A549 (cell line): ENCODE measurements around the gene NPAS1. TPM values are rescaled to one million over a fixed set of nuclear protein-coding genes. Genes with fewer than 3 reads are reported as not detected.

Experiments
- ATAC-seq, 2 experiments: fragments of 200-7000 bp in 1 of 2; fragments of >200 bp in 1 of 2; cut with Nextera tagmentation in 1 of 2; cut with Tn5 transposase in 1 of 2; 3 replicates each; pipeline versions ENCODE4 v1.8.0 to v1.9.1; 2018 to 2020; ENCODE audit warnings: mild to moderate bottlenecking in 1 of 2, moderate library complexity in 1 of 2
- CTCF ChIA-PET: fragments of 300-600 bp; sonication (Branson Sonifier 250); formaldehyde crosslinking; extraction: SDS; loops from one replicate; lab custom pipeline; 2021; ENCODE audit warnings: antibody characterized with exemption, inconsistent platforms; lab: Yijun Ruan, JAX
- POLR2A ChIA-PET: fragments of 350-600 bp; formaldehyde crosslinking; extraction: SDS; loops from one replicate; lab custom pipeline; 2021; ENCODE audit warnings: antibody characterized with exemption, inconsistent platforms; lab: Yijun Ruan, JAX
- DNase-seq, 2 experiments: peaks; one replicate each; pipeline versions ENCODE4 v3.0.0 to v3.0.0-alpha.2; 2011 to 2016; ENCODE audit warnings: low read depth in 1 of 2, low spot score in 1 of 2
- FAIRE-seq: peaks from 2 replicates; lab custom pipeline; 2011; peaks lifted over from hg19 to GRCh38; lab: Jason Lieb, UNC
- H3K27ac ChIP-seq, 2 experiments: fragments of >200 bp; sonication (Bioruptor Twin); formaldehyde crosslinking; 3 replicates each; pipeline ENCODE4 v1.5.1; 2016 to 2017
- H3K4me1 ChIP-seq: fragments of >200 bp; sonication (Bioruptor Twin); formaldehyde crosslinking; 3 replicates; pipeline ENCODE4 v1.6.1; 2016
- H3K4me2 ChIP-seq: fragments of >200 bp; sonication (Bioruptor Twin); formaldehyde crosslinking; 3 replicates; pipeline ENCODE4 v1.6.1; 2016
- H3K4me3 ChIP-seq: fragments of >200 bp; sonication (Bioruptor Twin); formaldehyde crosslinking; 3 replicates; pipeline ENCODE4 v1.5.1; 2016
- H3K9me3 ChIP-seq: fragments of >200 bp; sonication (Bioruptor Twin); formaldehyde crosslinking; 3 replicates; pipeline ENCODE4 v1.6.1; 2016
- ATOH8 ChIP-seq: fragments of 250-450 bp; sonication (Bioruptor Pico); IDR thresholded peaks from 2 replicates; pipeline ENCODE4 v1.5.0; 2020; ENCODE audit warnings: low read depth, mild to moderate bottlenecking, moderate library complexity
- CBX2 ChIP-seq: fragments of 200-600 bp; sonication (generic); IDR thresholded peaks from 2 replicates; pipeline ENCODE4 v1.6.1; 2016; ENCODE audit warnings: low read depth, mild to moderate bottlenecking, borderline replicate concordance
- CEBPB ChIP-seq, 2 experiments: fragments of >200 bp in 1 of 2; sonication (Bioruptor Twin) in 1 of 2; formaldehyde crosslinking in 1 of 2; IDR thresholded peaks; 2 replicates each; pipeline ENCODE4 v1.6.1; 2012 to 2016
- E2F6 ChIP-seq: IDR thresholded peaks from 2 replicates; pipeline ENCODE4 v1.6.1; 2012; ENCODE audit warnings: low read depth, borderline replicate concordance
- EHF ChIP-seq: fragments of 250-450 bp; sonication (Bioruptor Pico); IDR thresholded peaks from 2 replicates; pipeline ENCODE4 v1.5.0; 2020; ENCODE audit warnings: mild to moderate bottlenecking
- ESRRA ChIP-seq: fragments of 150-350 bp; IDR thresholded peaks from 2 replicates; pipeline ENCODE4 v1.6.1; 2014; ENCODE audit warnings: mild to moderate bottlenecking, low read length, borderline replicate concordance
- FOSB ChIP-seq: fragments of 250-450 bp; sonication (Bioruptor Pico); IDR thresholded peaks from 2 replicates; pipeline ENCODE4 v1.5.0; 2020; ENCODE audit warnings: mild to moderate bottlenecking, moderate library complexity
- GATA3 ChIP-seq: IDR thresholded peaks from 2 replicates; pipeline ENCODE4 v1.6.1; 2012; ENCODE audit warnings: borderline replicate concordance
- HDAC2 ChIP-seq: fragments of 200-600 bp; sonication (generic); IDR thresholded peaks from 2 replicates; pipeline ENCODE4 v1.6.1; 2016
- HES2 ChIP-seq: fragments of >200 bp; sonication (Bioruptor Twin); formaldehyde crosslinking; IDR thresholded peaks from 2 replicates; pipeline ENCODE4 v1.6.1; 2016
- HEYL ChIP-seq: fragments of 250-450 bp; sonication (Bioruptor Pico); IDR thresholded peaks from 2 replicates; pipeline ENCODE4 v1.8.0; 2021; ENCODE audit warnings: mild to moderate bottlenecking, moderate library complexity
- HMGXB4 ChIP-seq: fragments of 250-450 bp; sonication (Bioruptor Pico); IDR thresholded peaks from 2 replicates; pipeline ENCODE4 v1.5.0; 2021; ENCODE audit warnings: mild to moderate bottlenecking, moderate library complexity, borderline replicate concordance
- HOXB13 ChIP-seq: fragments of 250-450 bp; sonication (Bioruptor Pico); IDR thresholded peaks from 2 replicates; pipeline ENCODE4 v1.5.0; 2020; ENCODE audit warnings: low read depth, mild to moderate bottlenecking, moderate library complexity
- HOXB5 ChIP-seq: fragments of 250-450 bp; sonication (Bioruptor Pico); IDR thresholded peaks from 2 replicates; pipeline ENCODE4 v1.5.0; 2020; ENCODE audit warnings: mild to moderate bottlenecking, moderate library complexity
- KDM1A ChIP-seq: fragments of 200-600 bp; sonication (generic); IDR thresholded peaks from 2 replicates; pipeline ENCODE4 v1.6.1; 2016; ENCODE audit warnings: low read depth, mild to moderate bottlenecking
- KDM5A ChIP-seq: fragments of 200-600 bp; sonication (generic); IDR thresholded peaks from 2 replicates; pipeline ENCODE4 v1.6.1; 2016; ENCODE audit warnings: antibody characterized with exemption, mild to moderate bottlenecking
- MAFK ChIP-seq: fragments of 450-650 bp; IDR thresholded peaks from 2 replicates; pipeline ENCODE4 v1.6.1; 2014; ENCODE audit not compliant: partially characterized antibody
- NFE2L2 ChIP-seq: fragments of 150-350 bp; conservative IDR thresholded peaks from 2 replicates; pipeline ENCODE4 v1.6.1; 2014; ENCODE audit warnings: low read length
- NPAS2 ChIP-seq: fragments of 250-450 bp; sonication (Bioruptor Pico); IDR thresholded peaks from 2 replicates; pipeline ENCODE4 v1.8.0; 2022; ENCODE audit warnings: mild to moderate bottlenecking, moderate library complexity, borderline replicate concordance
- RNF2 ChIP-seq: fragments of 200-600 bp; sonication (generic); IDR thresholded peaks from 2 replicates; pipeline ENCODE4 v1.6.1; 2016; ENCODE audit warnings: low read depth, mild to moderate bottlenecking, antibody characterized with exemption, moderate library complexity, borderline replicate concordance
- SREBF2 ChIP-seq: fragments of 450-650 bp; IDR thresholded peaks from 2 replicates; pipeline ENCODE4 v1.6.1; 2014; ENCODE audit warnings: mild to moderate bottlenecking, moderate library complexity
- TFCP2L1 ChIP-seq: fragments of 250-450 bp; sonication (Bioruptor Pico); IDR thresholded peaks from 2 replicates; pipeline ENCODE4 v1.5.0; 2021; ENCODE audit warnings: mild to moderate bottlenecking
- USF2 ChIP-seq: fragments of 450-650 bp; IDR thresholded peaks from 2 replicates; pipeline ENCODE4 v1.6.1; 2014; ENCODE audit warnings: antibody characterized with exemption
- ZC3H11A ChIP-seq: fragments of 450-650 bp; IDR thresholded peaks from 2 replicates; pipeline ENCODE4 v1.6.1; 2014; ENCODE audit warnings: antibody characterized with exemption, mild to moderate bottlenecking
- ZFP36 ChIP-seq: fragments of 450-650 bp; IDR thresholded peaks from 2 replicates; pipeline ENCODE4 v1.6.1; 2014; ENCODE audit warnings: borderline replicate concordance; ENCODE audit not compliant: partially characterized antibody
- ZNF302 ChIP-seq: fragments of 250-450 bp; sonication (Bioruptor Pico); IDR thresholded peaks from 2 replicates; pipeline ENCODE4 v1.9.0; 2021; ENCODE audit warnings: inconsistent platforms, mild to moderate bottlenecking, moderate library complexity
- WGBS: methylation state at CpG from one replicate; pipeline ENCODE4 v1.1.6; 2017; ENCODE audit errors: missing lambda C conversion rate; 5-methylcytosine and 5-hydroxymethylcytosine counted together
- polyA plus RNA-seq, 4 experiments: library from polyadenylated mRNA; depleted of rRNA in 3 of 4; stranded (reverse); fragments of >200 nt; fragmentation: RNase III in 1 of 4; extraction: RNeasy Plus Mini Kit Qiagen cat#74134 plus additional on column Dnase treatment in 1 of 4; gene quantifications; 2 replicates in 3 of 4; 3 replicates in 1 of 4; pipeline ENCODE4 v1.2.3, GENCODE V29; 2011 to 2017

The NPAS1 gene
- polyA plus RNA-seq, 2 of the 4 experiments (the other 2 are of a cell fraction) = 1.5 to 2.3 TPM

GRCh38 chr19:47072323-47072722, 52.7 kb downstream of the NPAS1 start:
- no peak overlapping the region for H3K4me2 ChIP-seq
- no peaks in the 10 kb centered on the region for H3K4me1 ChIP-seq
- CTCF ChIA-PET = interaction anchor here (0.6 to 1.2 kb wide), 4 partner anchors 12 to 138 kb away, joined by 3 read pairs; no protein-coding TSS in a partner anchor
- POLR2A ChIA-PET = no interaction called here
- DNase-seq (no peak), FAIRE-seq (no peak), ATAC-seq (no peak)
- no peak for TF ChIP-seq ZFP36
- no peak for TF ChIP-seq USF2
- TF ChIP-seq EHF (CRISPR knock-in tag) = no peak
- H3K27ac ChIP-seq = no peak overlapping the region
- whole genome bisulfite sequencing = 93% methylated on average over 9 of the region's 17 CpGs
- no peak overlapping the region for H3K4me3 ChIP-seq
- no peaks in the 10 kb centered on the region for H3K9me3 ChIP-seq

- H3K4me3 ChIP-seq = no peak overlapping the region
- ATAC-seq (no peak), FAIRE-seq (no peak), DNase-seq (no peak)
- no peak overlapping the region for H3K4me2 ChIP-seq
- no peaks in the 10 kb centered on the region for H3K9me3 ChIP-seq
- no peak for TF ChIP-seq FOSB (CRISPR knock-in tag)
- no peak for TF ChIP-seq HEYL (CRISPR knock-in tag)
- no peak for TF ChIP-seq ESRRA
- no peak for TF ChIP-seq CBX2
- no peak for TF ChIP-seq NFE2L2
- no peak for TF ChIP-seq HMGXB4
- TF ChIP-seq SREBF2 = no peak
- no peak for TF ChIP-seq RNF2
- no peak for TF ChIP-seq HES2
- TF ChIP-seq GATA3 = no peak
- no peak for TF ChIP-seq HOXB5 (CRISPR knock-in tag)
- TF ChIP-seq TFCP2L1 = no peak
- TF ChIP-seq HDAC2 = no peak
- TF ChIP-seq USF2 = no peak
- TF ChIP-seq ZC3H11A = no peak
- TF ChIP-seq E2F6 = no peak
- no peaks in the 10 kb centered on the region for H3K4me1 ChIP-seq
- no peak overlapping the region for H3K27ac ChIP-seq
- WGBS = 94% methylated on average over 10 of the region's 10 CpGs
- ChIA-PET POLR2A (no interaction called here), CTCF (interaction anchor here (1.0 to 1.3 kb wide), 2 partner anchors 10 to 13 kb away, joined by 4 read pairs; no protein-coding TSS in a partner anchor)
Observed at GRCh38 chr19:47073574-47073973, 53.9 kb downstream of the NPAS1 start.

GRCh38 chr19:47074621-47075020, 55.0 kb downstream of the NPAS1 start:
- H3K4me2 ChIP-seq = no peak overlapping the region
- no peak overlapping the region for H3K27ac ChIP-seq
- ATAC-seq (no peak), DNase-seq (no peak), FAIRE-seq (no peak)
- no peaks in the 10 kb centered on the region for H3K9me3 ChIP-seq
- ChIA-PET CTCF (interaction anchor here (1.0 to 1.4 kb wide), 2 partner anchors 10 to 12 kb away, joined by 3 to 4 read pairs; no protein-coding TSS in a partner anchor), POLR2A (no interaction called here)
- WGBS = 94% methylated on average over 9 of the region's 9 CpGs
- no peak overlapping the region for H3K4me3 ChIP-seq
- peaks cover 3% of the 10 kb centered on the region for H3K4me1 ChIP-seq
- no peak for TF ChIP-seq HOXB13
- no peak for TF ChIP-seq ZFP36
- no peak for TF ChIP-seq EHF (CRISPR knock-in tag)
- TF ChIP-seq E2F6 = no peak
- TF ChIP-seq NPAS2 (CRISPR knock-in tag) = no peak
- TF ChIP-seq KDM1A = no peak
- TF ChIP-seq ZNF302 (CRISPR knock-in tag) = no peak
- TF ChIP-seq HOXB5 (CRISPR knock-in tag) = no peak
- TF ChIP-seq USF2 = no peak
- no peak for TF ChIP-seq MAFK
- no peak for TF ChIP-seq KDM5A
- TF ChIP-seq CEBPB (IDR thresholded peaks at IDR 0.05) = no peak
- no peak for TF ChIP-seq ESRRA
- no peak for TF ChIP-seq ATOH8 (CRISPR knock-in tag)
